PC-3 (cell line): ENCODE data around the gene ASPSCR1. TPM values are rescaled to one million over a fixed set of nuclear protein-coding genes. Genes with fewer than 3 reads are reported as not detected.
"Not testable (repeated sequence)": the region's sequence is repeated elsewhere in the genome, so short reads cannot be mapped to it uniquely, and the experiment has no call there.

Source experiments
- ATAC-seq: fragments of 200-7000 bp; cut with Tn5 transposase; 2 replicates; pipeline ENCODE4 v1.9.1; 2020; ENCODE audit warnings: mild to moderate bottlenecking, moderate library complexity
- BruUV-seq: library from RNA; stranded (reverse); fragments of 400-500 nt; replicated peaks from 2 replicates; lab custom pipeline; 2021; lab: Mats Ljungman, UMichigan
- CTCF ChIA-PET: fragments of 300-600 bp; sonication (Branson Sonifier 250); formaldehyde crosslinking; loops from one replicate; lab custom pipeline; 2022; ENCODE audit warnings: antibody characterized with exemption; lab: Charles Lee
- POLR2A ChIA-PET: fragments of 300-600 bp; sonication (Branson Sonifier 250); formaldehyde crosslinking; loops from one replicate; lab custom pipeline; 2022; ENCODE audit warnings: antibody characterized with exemption; ENCODE audit not compliant: unreplicated experiment; lab: Charles Lee
- DNase-seq: peaks from one replicate; pipeline ENCODE4 v3.0.0-alpha.2; 2015
- H2AFZ ChIP-seq: fragments of 300-600 bp; sonication (generic); 2 replicates; pipeline ENCODE4 v1.6.0; 2016; ENCODE audit warnings: antibody characterized with exemption, low read length
- H3F3A ChIP-seq: fragments of 300-600 bp; sonication (generic); one replicate; pipeline ENCODE4 v1.6.0; 2017; ENCODE audit warnings: antibody characterized with exemption, low read length, control low read depth, mild to moderate bottlenecking; ENCODE audit not compliant: unreplicated experiment
- H3K27ac ChIP-seq: fragments of 300-600 bp; sonication (generic); 2 replicates; pipeline ENCODE4 v1.5.1; 2016; ENCODE audit warnings: mild to moderate bottlenecking, low read length
- H3K27me3 ChIP-seq: fragments of 300-600 bp; sonication (generic); 2 replicates; pipeline ENCODE4 v1.6.1; 2016; ENCODE audit warnings: low read length, mixed read lengths
- H3K36me3 ChIP-seq: fragments of 300-600 bp; sonication (generic); 2 replicates; pipeline ENCODE4 v1.6.1; 2016; ENCODE audit warnings: low read depth, mixed run types, low read length, mixed read lengths
- H3K4me1 ChIP-seq: fragments of 300-600 bp; sonication (generic); 2 replicates; pipeline ENCODE4 v1.5.1; 2016; ENCODE audit warnings: low read length; ENCODE audit not compliant: insufficient read depth
- H3K4me2 ChIP-seq: fragments of 300-600 bp; sonication (generic); 2 replicates; pipeline ENCODE4 v1.6.0; 2016; ENCODE audit warnings: low read length
- H3K4me3 ChIP-seq: fragments of 300-600 bp; sonication (generic); 2 replicates; pipeline ENCODE4 v1.5.1; 2016; ENCODE audit warnings: mild to moderate bottlenecking, low read length, mixed read lengths
- H3K79me2 ChIP-seq: fragments of 300-600 bp; sonication (generic); 2 replicates; pipeline ENCODE4 v1.6.1; 2017; ENCODE audit warnings: low read length, mixed read lengths
- H3K9ac ChIP-seq: fragments of 300-600 bp; sonication (generic); 2 replicates; pipeline ENCODE4 v1.6.0; 2016; ENCODE audit warnings: mild to moderate bottlenecking, low read length
- H3K9me2 ChIP-seq: fragments of 300-600 bp; sonication (generic); replicated peaks from 2 replicates; pipeline ENCODE4 v1.6.1; 2016; ENCODE audit warnings: mixed run types, low read length, mixed read lengths
- H3K9me3 ChIP-seq: fragments of 300-600 bp; sonication (generic); 2 replicates; pipeline ENCODE4 v1.6.1; 2016; ENCODE audit warnings: low read length, mixed read lengths
- H4K20me1 ChIP-seq: fragments of 300-600 bp; sonication (generic); 2 replicates; pipeline ENCODE4 v1.6.1; 2016; ENCODE audit warnings: low read length, mixed read lengths
- CTCF ChIP-seq: fragments of 300-600 bp; sonication (generic); conservative IDR thresholded peaks from 2 replicates; pipeline ENCODE4 v1.5.1; 2017; ENCODE audit warnings: antibody characterized with exemption, low read depth, mild to moderate bottlenecking, low read length
- EZH2 ChIP-seq: fragments of 300-600 bp; sonication (generic); IDR thresholded peaks from one replicate; pipeline ENCODE4 v1.6.1; 2017; ENCODE audit warnings: antibody characterized with exemption, mild to moderate bottlenecking, low read length; ENCODE audit not compliant: unreplicated experiment
- EZH2phosphoT487 ChIP-seq: fragments of 300-600 bp; sonication (generic); IDR thresholded peaks from 2 replicates; pipeline ENCODE4 v1.6.1; 2018; ENCODE audit warnings: mild to moderate bottlenecking, antibody characterized with exemption, low read length, borderline replicate concordance
- intact Hi-C: fragments of 100-400 bp; cut with micrococcal nuclease; formaldehyde crosslinking; loops from 2 replicates; pipeline ENCODE4 v1.9.0; 2023
- total RNA-seq: library from RNA; depleted of rRNA; stranded (reverse); fragments of >200 nt; gene quantifications from 2 replicates; pipeline ENCODE4 v1.2.3, GENCODE V29; 2014

Gene ASPSCR1
- total RNA-seq, 1 experiment from 2014 or later, result 31.5 TPM

GRCh38 chr17:81950501-81950900, 26.9 kb upstream of the ASPSCR1 start:
- H3K4me3 ChIP-seq, result no peak overlapping the region
- ATAC-seq, result no peak
- no peaks in the 10 kb centered on the region for H3K27me3 ChIP-seq
- no peak overlapping the region for H3K9ac ChIP-seq
- no peaks in the 10 kb centered on the region for H3K36me3 ChIP-seq
- no TSS peak for BruUV-seq
- CTCF ChIA-PET, result no interaction called here
- TF ChIP-seq EZH2 (no peak), CTCF (no peak), EZH2phosphoT487 (no peak)
- H3K27ac ChIP-seq, result no peak overlapping the region
- intact Hi-C loops, result no loop called here
- H2AFZ ChIP-seq, result no peak overlapping the region
- no peaks in the 10 kb centered on the region for H3K4me1 ChIP-seq
- no peaks in the 10 kb centered on the region for H3K79me2 ChIP-seq
- no peaks in the 10 kb centered on the region for H3F3A ChIP-seq
- no peaks in the 10 kb centered on the region for H4K20me1 ChIP-seq
- H3K9me3 ChIP-seq, result no peaks in the 10 kb centered on the region
- no peaks in the 10 kb centered on the region for H3K9me2 ChIP-seq
- no peak overlapping the region for H3K4me2 ChIP-seq
- no peak for DNase-seq
- POLR2A ChIA-PET, result interaction anchor here (0.6 kb wide), 1 partner anchor 215 kb away, joined by 10 read pairs; no protein-coding TSS in a partner anchor

GRCh38 chr17:81951785-81952684, 25.4 kb upstream of the ASPSCR1 start:
- no peak overlapping the region for H2AFZ ChIP-seq
- H3K4me3 ChIP-seq, result no peak overlapping the region
- no peak overlapping the region for H3K9ac ChIP-seq
- H3K9me3 ChIP-seq, result no peaks in the 10 kb centered on the region
- H3K4me2 ChIP-seq, result no peak overlapping the region
- ChIA-PET CTCF (no interaction called here), POLR2A (no interaction called here)
- no peaks in the 10 kb centered on the region for H3K79me2 ChIP-seq
- no peaks in the 10 kb centered on the region for H3K27me3 ChIP-seq
- ATAC-seq (no peak), DNase-seq (no peak)
- H3F3A ChIP-seq, result no peaks in the 10 kb centered on the region
- TF ChIP-seq EZH2phosphoT487 (no peak), EZH2 (no peak), CTCF (no peak)
- no peaks in the 10 kb centered on the region for H3K36me3 ChIP-seq
- no peaks in the 10 kb centered on the region for H3K4me1 ChIP-seq
- no peak overlapping the region for H3K27ac ChIP-seq
- no peaks in the 10 kb centered on the region for H3K9me2 ChIP-seq
- BruUV-seq, result no TSS peak
- intact Hi-C loops, result no loop called here
- H4K20me1 ChIP-seq, result no peaks in the 10 kb centered on the region

DNA sequence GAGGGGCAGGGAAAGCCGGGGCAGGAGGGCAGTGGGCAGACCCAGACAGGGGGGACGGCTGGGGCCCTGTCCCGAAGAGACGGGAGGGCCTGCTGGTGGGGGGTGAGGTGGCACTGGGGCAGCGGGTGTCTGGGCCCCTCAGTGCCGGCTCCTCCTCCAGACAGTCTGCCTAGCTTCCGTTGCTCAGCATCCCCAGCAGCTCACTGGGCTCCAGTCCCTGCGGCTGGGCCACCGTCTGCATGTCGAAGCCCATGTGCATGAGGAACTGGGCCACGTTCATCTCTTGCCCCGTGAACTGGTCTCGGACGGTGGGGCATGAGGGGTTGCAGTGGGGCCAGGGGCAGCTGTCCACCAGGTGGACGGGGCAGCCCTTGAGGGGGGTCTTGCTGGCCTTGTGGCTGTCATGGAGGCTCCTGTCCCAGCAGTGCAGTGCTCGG, 24.6 kb upstream of the ASPSCR1 start:
- H3K9ac ChIP-seq, result no peak overlapping the region
- DNase-seq, result no peak
- POLR2A ChIA-PET, result no interaction called here
- no peak overlapping the region for H3K27ac ChIP-seq
- H3F3A ChIP-seq, result no peaks in the 10 kb centered on the region
- CTCF ChIA-PET, result no interaction called here
- no peaks in the 10 kb centered on the region for H3K4me1 ChIP-seq
- H3K79me2 ChIP-seq, result no peaks in the 10 kb centered on the region
- no peak overlapping the region for H3K4me2 ChIP-seq
- intact Hi-C loops, result no loop called here
- no peak overlapping the region for H2AFZ ChIP-seq
- BruUV-seq, result no TSS peak
- ATAC-seq, result no peak
- H3K36me3 ChIP-seq, result no peaks in the 10 kb centered on the region
- H3K9me3 ChIP-seq, result no peaks in the 10 kb centered on the region
- H3K9me2 ChIP-seq, result no peaks in the 10 kb centered on the region
- no peak for TF ChIP-seq EZH2
- TF ChIP-seq CTCF, result no peak
- TF ChIP-seq EZH2phosphoT487, result no peak
- no peaks in the 10 kb centered on the region for H4K20me1 ChIP-seq
- H3K27me3 ChIP-seq, result no peaks in the 10 kb centered on the region
- H3K4me3 ChIP-seq, result no peak overlapping the region

GRCh38 chr17:81953443-81953842, 24.0 kb upstream of the ASPSCR1 start:
- H2AFZ ChIP-seq, intact Hi-C loops, BruUV-seq, CTCF ChIA-PET, H3K27me3 ChIP-seq, H3K9me3 ChIP-seq, H3K9ac ChIP-seq, DNase-seq, POLR2A ChIA-PET, H4K20me1 ChIP-seq, H3K4me2 ChIP-seq, H3K9me2 ChIP-seq, H3K27ac ChIP-seq, H3K79me2 ChIP-seq, H3K4me3 ChIP-seq, H3K4me1 ChIP-seq, H3F3A ChIP-seq, H3K36me3 ChIP-seq, ATAC-seq: not testable (repeated sequence)
